DMS79 (cell line): ENCODE data around the gene EVL.

ENCODE experiments used
- DNase-seq: peaks from one replicate; lab custom pipeline; 2025; lab: John Stamatoyannopoulos, UW

EVL gene

GRCh38 chr14:100110816-100111215 lies 45.6 kb downstream of the EVL start:
- DNase-seq: no peak

GRCh38 chr14:100111931-100112704 lies 46.9 kb downstream of the EVL start:
- no peak for DNase-seq

GRCh38 chr14:100114109-100114765 lies 49.0 kb downstream of the EVL start:
- peak; percentile 97 for DNase-seq

- DNase-seq: no peak
Measured at GRCh38 chr14:100115236-100115635, 50.0 kb downstream of the EVL start.

GRCh38 chr14:100115726-100116125 lies 50.5 kb downstream of the EVL start:
- no peak for DNase-seq

GRCh38 chr14:100116134-100116533 lies 50.9 kb downstream of the EVL start:
- peak; percentile 26 for DNase-seq

GRCh38 chr14:100117026-100117425 lies 51.8 kb downstream of the EVL start:
- DNase-seq: no peak

GRCh38 chr14:100117633-100118395 lies 52.6 kb downstream of the EVL start:
- DNase-seq: peak; percentile 67

- no peak for DNase-seq
Measured at GRCh38 chr14:100118396-100119011, 53.3 kb downstream of the EVL start.

GRCh38 chr14:100119251-100119650 lies 54.0 kb downstream of the EVL start:
- DNase-seq: no peak

- no peak for DNase-seq
Measured at GRCh38 chr14:100120522-100121269, 55.5 kb downstream of the EVL start.

GRCh38 chr14:100121643-100122480 lies 56.6 kb downstream of the EVL start:
- DNase-seq: no peak

- no peak for DNase-seq
Measured at GRCh38 chr14:100122481-100123223, 57.4 kb downstream of the EVL start.

GRCh38 chr14:100123618-100124017 lies 58.4 kb downstream of the EVL start:
- no peak for DNase-seq

- DNase-seq: peak; percentile 87
Measured at GRCh38 chr14:100124551-100125088, 59.4 kb downstream of the EVL start.

- DNase-seq: no peak
Measured at GRCh38 chr14:100126401-100126800, 61.2 kb downstream of the EVL start.

- no peak for DNase-seq
Measured at GRCh38 chr14:100127853-100128455, 62.7 kb downstream of the EVL start.

GRCh38 chr14:100128688-100129087 lies 63.5 kb downstream of the EVL start:
- DNase-seq: no peak

GRCh38 chr14:100129161-100129589 lies 64.0 kb downstream of the EVL start:
- no peak for DNase-seq
